HCT116 (cell line): ENCODE measurements around the gene SELENBP1. TPM values are rescaled to one million over a fixed set of nuclear protein-coding genes. Genes with fewer than 3 reads are reported as not detected.

Experiments used
- ATAC-seq: fragments of 200-7000 bp; cut with Tn5 transposase; 2 replicates; pipeline ENCODE4 v1.9.1; 2020; ENCODE audit warnings: mild to moderate bottlenecking, moderate library complexity
- BruUV-seq: library from RNA; stranded (reverse); fragments of 400-500 nt; replicated peaks from 2 replicates; lab custom pipeline; 2021; lab: Mats Ljungman, UMichigan
- CTCF ChIA-PET: fragments of 300-600 bp; sonication (Branson Sonifier 250); formaldehyde crosslinking; loops from one replicate; lab custom pipeline; 2021; ENCODE audit warnings: antibody characterized with exemption; lab: Charles Lee
- POLR2A ChIA-PET: fragments of 300-600, 350-600 bp; sonication (Branson Sonifier 250); formaldehyde crosslinking; loops from one replicate; lab custom pipeline; 2021; ENCODE audit warnings: antibody characterized with exemption; lab: Charles Lee
- RAD21 ChIA-PET, 2 experiments: fragments of 300-600 bp; sonication (Branson Sonifier 250); formaldehyde crosslinking; loops; one replicate each; lab custom pipeline; 2023; ENCODE audit warnings: low total read pairs in 2 of 2; ENCODE audit not compliant: uncharacterized antibody in 2 of 2, unreplicated experiment in 2 of 2, low non-redundant PET in 1 of 2; lab: Charles Lee
- DNase-seq: peaks from one replicate; pipeline ENCODE4 v3.0.0-alpha.2; 2010; ENCODE audit warnings: low read depth, low spot score
- H2AFZ ChIP-seq: fragments of 200-600 bp; shearing (Covaris generic), sonication (generic); 2 replicates; pipeline ENCODE4 v1.6.1; 2017; ENCODE audit warnings: low read depth, mixed run types, mixed read lengths, antibody characterized with exemption, low read length; ENCODE audit not compliant: poor library complexity, severe bottlenecking
- H3K27ac ChIP-seq: 2 replicates; pipeline ENCODE4 v1.5.1; 2012; ENCODE audit warnings: low read depth, low read length
- H3K27me3 ChIP-seq: fragments of 200-600 bp; sonication (generic); 2 replicates; pipeline ENCODE4 v1.6.1; 2016; ENCODE audit warnings: mixed run types, low read length, mixed read lengths; ENCODE audit not compliant: insufficient read depth
- H3K36me3 ChIP-seq, 2 experiments: fragments of 200-500 bp in 1 of 2; fragments of 200-600 bp in 1 of 2; sonication (Bioruptor generic) in 1 of 2; sonication (generic) in 1 of 2; 2 replicates each; pipeline versions ENCODE4 v1.5.1 to v1.6.1; 2014 to 2016; ENCODE audit warnings: low read length in 2 of 2, inconsistent platforms in 1 of 2, mixed read lengths in 1 of 2, mixed run types in 1 of 2; ENCODE audit not compliant: insufficient read depth in 2 of 2, control insufficient read depth in 1 of 2
- H3K4me1 ChIP-seq, 2 experiments: fragments of 200-600 bp in 1 of 2; sonication (generic) in 1 of 2; 2 replicates each; pipeline versions ENCODE4 v1.5.1 to v1.6.1; 2012 to 2017; ENCODE audit warnings: low read length in 2 of 2, inconsistent platforms in 1 of 2, mild to moderate bottlenecking in 1 of 2, mixed read lengths in 1 of 2, mixed run types in 1 of 2, moderate library complexity in 1 of 2; ENCODE audit not compliant: insufficient read depth in 2 of 2, control insufficient read depth in 1 of 2
- H3K4me2 ChIP-seq: fragments of 200-600 bp; sonication (generic); 2 replicates; pipeline ENCODE4 v1.6.1; 2017; ENCODE audit warnings: mixed run types, low read length, mixed read lengths
- H3K4me3 ChIP-seq, 2 experiments: fragments of 200-600 bp in 1 of 2; sonication (generic) in 1 of 2; replicated peaks in 1 of 2; 2 replicates each; pipeline ENCODE4 v1.5.1; 2011 to 2016; ENCODE audit warnings: low read length in 2 of 2, control low read depth in 1 of 2, low read depth in 1 of 2, mild to moderate bottlenecking in 1 of 2, mixed read lengths in 1 of 2, mixed run types in 1 of 2
- H3K79me2 ChIP-seq: fragments of 200-600 bp; sonication (generic); 2 replicates; pipeline ENCODE4 v1.6.1; 2017; ENCODE audit warnings: mild to moderate bottlenecking, mixed run types, low read length, moderate library complexity, mixed read lengths; ENCODE audit not compliant: insufficient read depth
- H3K9ac ChIP-seq: fragments of 200-600 bp; sonication (generic); 2 replicates; pipeline ENCODE4 v1.6.1; 2016; ENCODE audit warnings: low read length, mixed read lengths
- H3K9me2 ChIP-seq: fragments of 200-600 bp; sonication (generic), shearing (Covaris generic); 2 replicates; pipeline ENCODE4 v1.6.1; 2017; ENCODE audit warnings: mixed run types, mild to moderate bottlenecking, moderate library complexity; ENCODE audit not compliant: insufficient read depth
- H3K9me3 ChIP-seq, 2 experiments: fragments of 200-500 bp in 1 of 2; fragments of 200-600 bp in 1 of 2; sonication (Bioruptor generic) in 1 of 2; sonication (generic) in 1 of 2; 2 replicates each; pipeline ENCODE4 v1.6.1; 2014 to 2017; ENCODE audit warnings: low read length in 2 of 2, mixed read lengths in 2 of 2, inconsistent platforms in 1 of 2, low read depth in 1 of 2, mild to moderate bottlenecking in 1 of 2, mixed run types in 1 of 2, moderate library complexity in 1 of 2; ENCODE audit not compliant: control insufficient read depth in 1 of 2, insufficient read depth in 1 of 2
- H4K20me1 ChIP-seq: fragments of 200-600 bp; sonication (generic), shearing (Covaris generic); 2 replicates; pipeline ENCODE4 v1.6.1; 2017; ENCODE audit warnings: mixed run types, mild to moderate bottlenecking, moderate library complexity; ENCODE audit not compliant: insufficient read depth
- CBX3 ChIP-seq: IDR thresholded peaks from 2 replicates; pipeline ENCODE4 v1.6.1; 2012; ENCODE audit warnings: low read depth
- CTCF ChIP-seq, 3 experiments: fragments of 200-600 bp in 1 of 3; sonication (generic) in 1 of 3; IDR thresholded peaks in 2 of 3; conservative IDR thresholded peaks in 1 of 3; 2 replicates each; pipeline ENCODE4 v1.5.1; 2012 to 2017; ENCODE audit warnings: low read depth in 2 of 3, low read length in 2 of 3, antibody characterized with exemption in 1 of 3, borderline replicate concordance in 1 of 3, control low read depth in 1 of 3, mild to moderate bottlenecking in 1 of 3, mixed read lengths in 1 of 3, mixed run types in 1 of 3, moderate library complexity in 1 of 3; ENCODE audit not compliant: insufficient read depth in 1 of 3
- EGR1 ChIP-seq: IDR thresholded peaks from 2 replicates; pipeline ENCODE4 v1.6.1; 2012; ENCODE audit warnings: low read depth
- ELF1 ChIP-seq: IDR thresholded peaks from 2 replicates; pipeline ENCODE4 v1.6.1; 2012; ENCODE audit warnings: low read depth, borderline replicate concordance
- EZH2 ChIP-seq: fragments of 200-600 bp; sonication (generic); IDR thresholded peaks from 2 replicates; pipeline ENCODE4 v1.6.1; 2017; ENCODE audit warnings: antibody characterized with exemption, mixed run types
- EZH2phosphoT487 ChIP-seq: fragments of 200-600 bp; IDR thresholded peaks from 2 replicates; pipeline ENCODE4 v1.6.1; 2018; ENCODE audit warnings: antibody characterized with exemption, borderline replicate concordance
- FOSL1 ChIP-seq: IDR thresholded peaks from 2 replicates; pipeline ENCODE4 v1.6.1; 2012; ENCODE audit warnings: low read depth
- JUND ChIP-seq: IDR thresholded peaks from 2 replicates; pipeline ENCODE4 v1.6.1; 2012
- POLR2AphosphoS5 ChIP-seq: IDR thresholded peaks from 2 replicates; pipeline ENCODE4 v1.6.1; 2011; ENCODE audit warnings: mild to moderate bottlenecking, low read depth, low read length, moderate library complexity
- RAD21 ChIP-seq: IDR thresholded peaks from 2 replicates; pipeline ENCODE4 v1.6.1; 2012; ENCODE audit warnings: low read depth, mild to moderate bottlenecking
- REST ChIP-seq: IDR thresholded peaks from 2 replicates; pipeline ENCODE4 v1.6.1; 2012; ENCODE audit warnings: low read depth
- SIN3A ChIP-seq: IDR thresholded peaks from 2 replicates; pipeline ENCODE4 v1.6.1; 2012; ENCODE audit warnings: low read depth
- SP1 ChIP-seq: IDR thresholded peaks from 2 replicates; pipeline ENCODE4 v1.6.1; 2012; ENCODE audit warnings: low read depth
- SRF ChIP-seq: IDR thresholded peaks from 2 replicates; pipeline ENCODE4 v1.6.1; 2012; ENCODE audit warnings: low read depth
- TCF7L2 ChIP-seq: IDR thresholded peaks from 2 replicates; pipeline ENCODE4 v1.7.0; 2011; ENCODE audit warnings: borderline replicate concordance, inconsistent platforms; ENCODE audit not compliant: insufficient read depth, insufficient read length; ENCODE audit errors: extremely low read depth
- ZBTB33 ChIP-seq: IDR thresholded peaks from 2 replicates; pipeline ENCODE4 v1.6.1; 2011; ENCODE audit warnings: mild to moderate bottlenecking, low read length, moderate library complexity; ENCODE audit not compliant: insufficient replicate concordance; ENCODE audit errors: extremely low read depth
- ZFX ChIP-seq: fragments of 450-650 bp; IDR thresholded peaks from 2 replicates; pipeline ENCODE4 v1.6.1; 2017
- intact Hi-C: fragments of 100-400 bp; cut with micrococcal nuclease; formaldehyde crosslinking; loops from 2 replicates; pipeline ENCODE4 v1.10.0; 2022
- total RNA-seq: library from RNA; stranded (reverse); gene quantifications from one replicate; pipeline ENCODE4 v1.2.1, GENCODE V29; 2021; ENCODE audit not compliant: unreplicated experiment
- TF ChIP-seq, protein P1 (sequence below): IDR thresholded peaks from 2 replicates; pipeline ENCODE4 v1.6.1; 2012
- TF ChIP-seq, protein P2 (sequence below): IDR thresholded peaks from 2 replicates; pipeline ENCODE4 v1.6.1; 2012

SELENBP1 gene
- total RNA-seq, 1 experiment from 2014 or later, result 0.42 TPM

- H3K79me2 ChIP-seq, result no peaks in the 10 kb centered on the region
- no peaks in the 10 kb centered on the region for H3K9me3 ChIP-seq
- no peak overlapping the region for H3K9ac ChIP-seq
- H2AFZ ChIP-seq, result no peak overlapping the region
- CTCF ChIA-PET, result no interaction called here
- no peaks in the 10 kb centered on the region for H3K36me3 ChIP-seq
- H3K27me3 ChIP-seq, result no peaks in the 10 kb centered on the region
- POLR2A ChIA-PET, result no interaction called here
- no peaks in the 10 kb centered on the region for H3K9me2 ChIP-seq
- H3K4me1 ChIP-seq, result peaks cover 0 to 2% of the 10 kb centered on the region in 2 experiments; a peak in 1 of 4 replicates
- intact Hi-C loops, result no loop called here
- no peak overlapping the region for H3K4me2 ChIP-seq
- H3K4me3 ChIP-seq, result no peak overlapping the region
- no peaks in the 10 kb centered on the region for H4K20me1 ChIP-seq
- no peak for TF ChIP-seq EZH2
- TF ChIP-seq CTCF (IDR thresholded peaks at IDR 0.05 in 2 of 3, conservative IDR thresholded peaks at IDR 0.05 in 1 of 3; ENCODE audit: borderline replicate concordance in 1 of 3, insufficient read depth in 1 of 3, low read depth in 2 of 3, low read length in 2 of 3), result no peak
- TF ChIP-seq, protein P1, sequence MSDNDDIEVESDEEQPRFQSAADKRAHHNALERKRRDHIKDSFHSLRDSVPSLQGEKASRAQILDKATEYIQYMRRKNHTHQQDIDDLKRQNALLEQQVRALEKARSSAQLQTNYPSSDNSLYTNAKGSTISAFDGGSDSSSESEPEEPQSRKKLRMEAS, result no peak
- TF ChIP-seq POLR2AphosphoS5, result no peak
- no peak for TF ChIP-seq REST
- TF ChIP-seq CBX3, result no peak
- TF ChIP-seq RAD21, result no peak
- TF ChIP-seq, protein P2, sequence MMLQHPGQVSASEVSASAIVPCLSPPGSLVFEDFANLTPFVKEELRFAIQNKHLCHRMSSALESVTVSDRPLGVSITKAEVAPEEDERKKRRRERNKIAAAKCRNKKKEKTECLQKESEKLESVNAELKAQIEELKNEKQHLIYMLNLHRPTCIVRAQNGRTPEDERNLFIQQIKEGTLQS, result no peak
- no peak for TF ChIP-seq EGR1
- no peak for TF ChIP-seq SRF
- TF ChIP-seq FOSL1, result no peak
- no peak for TF ChIP-seq ELF1
- TF ChIP-seq JUND, result no peak
- TF ChIP-seq SP1, result no peak
- TF ChIP-seq EZH2phosphoT487, result no peak
- no peak for TF ChIP-seq ZBTB33
- no peak for TF ChIP-seq TCF7L2
- no peak for TF ChIP-seq ZFX
- TF ChIP-seq SIN3A, result no peak
- TF ChIP-seq, all 23 proteins: peak for 0
- no TSS peak for BruUV-seq
- ATAC-seq, result no peak
- H3K27ac ChIP-seq, result no peak overlapping the region
- DNase-seq, result no peak
- RAD21 ChIA-PET, result no interaction called here
Measured at GRCh38 chr1:151373196-151373595, 691 bp upstream of the SELENBP1 start.
